SK-N-SH (cell line): ENCODE measurements around the gene OPTC. TPM values are rescaled to one million over a fixed set of nuclear protein-coding genes. Genes with fewer than 3 reads are reported as not detected.

ENCODE experiments used
- CTCF ChIA-PET: fragments of 300-600, 350-600 bp; formaldehyde crosslinking; extraction: SDS; loops from one replicate; lab custom pipeline; 2021; lab: Yijun Ruan, JAX
- POLR2A ChIA-PET: fragments of 350-600 bp; sonication (Branson Sonifier 250); formaldehyde crosslinking; extraction: SDS; loops from one replicate; lab custom pipeline; 2020; ENCODE audit warnings: antibody characterized with exemption, inconsistent platforms; lab: Yijun Ruan, JAX
- DNase-seq: peaks from one replicate; pipeline ENCODE4 v3.0.0; 2012
- H2AFZ ChIP-seq: fragments of 200-600 bp; sonication (generic); 2 replicates; pipeline ENCODE4 v1.8.1; 2016; ENCODE audit warnings: antibody characterized with exemption, mild to moderate bottlenecking, low read depth
- H3F3A ChIP-seq: fragments of 200-600 bp; sonication (generic); replicated peaks from 2 replicates; pipeline ENCODE3; 2016; ENCODE audit warnings: antibody characterized with exemption, mild to moderate bottlenecking; ENCODE audit not compliant: insufficient read depth
- H3K27ac ChIP-seq, 2 experiments: fragments of 200-500 bp in 1 of 2; fragments of 200-600 bp in 1 of 2; sonication (Bioruptor generic) in 1 of 2; sonication (generic), shearing (Covaris generic) in 1 of 2; 2 replicates each; pipeline versions ENCODE4 v1.5.1 to v1.6.1; 2014 to 2016; ENCODE audit warnings: low read depth in 2 of 2, inconsistent platforms in 1 of 2, low read length in 1 of 2, mild to moderate bottlenecking in 1 of 2, mixed read lengths in 1 of 2
- H3K27me3 ChIP-seq: fragments of 200-600 bp; sonication (generic), shearing (Covaris generic); 2 replicates; pipeline ENCODE4 v1.6.1; 2016; ENCODE audit warnings: mixed run types; ENCODE audit not compliant: insufficient read depth
- H3K36me3 ChIP-seq, 2 experiments: fragments of 200-500 bp in 1 of 2; fragments of 200-600 bp in 1 of 2; sonication (Bioruptor generic) in 1 of 2; sonication (generic) in 1 of 2; replicated peaks in 1 of 2; 2 replicates each; pipeline versions ENCODE3 to v1.5.1; 2014 to 2016; ENCODE audit warnings: low read length in 1 of 2, mild to moderate bottlenecking in 1 of 2; ENCODE audit not compliant: insufficient read depth in 2 of 2, control insufficient read depth in 1 of 2
- H3K4me1 ChIP-seq, 2 experiments: fragments of 200-500 bp in 1 of 2; fragments of 200-600 bp in 1 of 2; sonication (Bioruptor generic) in 1 of 2; sonication (generic), shearing (Covaris generic) in 1 of 2; 2 replicates each; pipeline versions ENCODE4 v1.5.1 to v1.6.1; 2014 to 2016; ENCODE audit warnings: low read depth in 1 of 2, low read length in 1 of 2, mixed run types in 1 of 2; ENCODE audit not compliant: insufficient read depth in 2 of 2, control insufficient read depth in 1 of 2
- H3K4me2 ChIP-seq: fragments of 200-600 bp; sonication (generic), shearing (Covaris generic); 2 replicates; pipeline ENCODE4 v1.6.1; 2017; ENCODE audit warnings: mixed run types
- H3K4me3 ChIP-seq, 2 experiments: fragments of 200-500 bp in 1 of 2; fragments of 200-600 bp in 1 of 2; sonication (Bioruptor generic) in 1 of 2; sonication (generic), shearing (Covaris generic) in 1 of 2; 2 replicates each; pipeline versions ENCODE4 v1.5.1 to v1.8.1; 2014 to 2016; ENCODE audit warnings: low read depth in 2 of 2, inconsistent platforms in 1 of 2, low read length in 1 of 2, mild to moderate bottlenecking in 1 of 2, mixed read lengths in 1 of 2, moderate library complexity in 1 of 2
- H3K79me2 ChIP-seq: fragments of 200-600 bp; sonication (generic); 2 replicates; pipeline ENCODE4 v1.8.1; 2017; ENCODE audit warnings: mild to moderate bottlenecking; ENCODE audit not compliant: insufficient read depth
- H3K9ac ChIP-seq: fragments of 200-600 bp; sonication (generic); 2 replicates; pipeline ENCODE4 v1.6.1; 2017; ENCODE audit warnings: mixed run types
- H3K9me2 ChIP-seq: fragments of 200-600 bp; sonication (generic); 2 replicates; pipeline ENCODE4 v1.6.1; 2017; ENCODE audit warnings: mixed run types
- H3K9me3 ChIP-seq: fragments of 200-600 bp; sonication (generic); 2 replicates; pipeline ENCODE4 v1.6.1; 2017; ENCODE audit warnings: mixed run types, mild to moderate bottlenecking, moderate library complexity
- H4K20me1 ChIP-seq: fragments of 200-600 bp; sonication (generic); 2 replicates; pipeline ENCODE4 v1.6.1; 2017; ENCODE audit warnings: mild to moderate bottlenecking, mixed run types; ENCODE audit not compliant: insufficient read depth
- CTCF ChIP-seq: fragments of 200-600 bp; sonication (generic); IDR thresholded peaks from 2 replicates; pipeline ENCODE4 v1.6.1; 2017; ENCODE audit warnings: antibody characterized with exemption, mild to moderate bottlenecking, moderate library complexity
- ELF1 ChIP-seq: IDR thresholded peaks from 2 replicates; pipeline ENCODE4 v1.4.0; 2012
- EP300 ChIP-seq, 2 experiments: IDR thresholded peaks; 2 replicates each; pipeline versions ENCODE4 v1.4.0 to v1.6.1; 2012; ENCODE audit warnings: borderline replicate concordance in 1 of 2, low read depth in 1 of 2, low read length in 1 of 2
- FOXJ3 ChIP-seq: sonication (generic); formaldehyde crosslinking; IDR thresholded peaks from 2 replicates; pipeline ENCODE4 v1.5.1; 2020; ENCODE audit warnings: mild to moderate bottlenecking, missing genetic modification reagents
- GABPA ChIP-seq: IDR thresholded peaks from 2 replicates; pipeline ENCODE4 v1.4.0; 2012; ENCODE audit warnings: low read depth, mild to moderate bottlenecking
- GATA2 ChIP-seq: sonication (generic); formaldehyde crosslinking; IDR thresholded peaks from 2 replicates; pipeline ENCODE4 v1.5.0; 2020; ENCODE audit warnings: mild to moderate bottlenecking, missing genetic modification reagents
- IRF3 ChIP-seq: fragments of 150-350 bp; IDR thresholded peaks from 2 replicates; pipeline ENCODE4 v1.6.1; 2016; ENCODE audit warnings: mild to moderate bottlenecking, low read depth, low read length
- JUND ChIP-seq: IDR thresholded peaks from 2 replicates; pipeline ENCODE4 v1.4.0; 2012
- MAX ChIP-seq: IDR thresholded peaks from 2 replicates; pipeline ENCODE4 v1.4.0; 2012; ENCODE audit warnings: low read depth
- NFIC ChIP-seq: IDR thresholded peaks from 2 replicates; pipeline ENCODE4 v1.4.0; 2012; ENCODE audit warnings: borderline replicate concordance
- PBX3 ChIP-seq: IDR thresholded peaks from 2 replicates; pipeline ENCODE4; 2012
- RAD21 ChIP-seq: IDR thresholded peaks from 2 replicates; pipeline ENCODE4 v1.6.1; 2012; ENCODE audit warnings: mild to moderate bottlenecking, low read length
- RFX5 ChIP-seq: IDR thresholded peaks from 2 replicates; pipeline ENCODE4 v1.6.1; 2012; ENCODE audit warnings: mild to moderate bottlenecking, improper control_type of control experiment, low read length
- RXRA ChIP-seq: IDR thresholded peaks from 2 replicates; pipeline ENCODE4 v1.4.0; 2012; ENCODE audit warnings: low read depth, mild to moderate bottlenecking, borderline replicate concordance
- SIN3A ChIP-seq: IDR thresholded peaks from 2 replicates; pipeline ENCODE4 v1.6.1; 2012; ENCODE audit warnings: low read depth, mild to moderate bottlenecking, low read length, moderate library complexity, borderline replicate concordance
- SMC3 ChIP-seq: IDR thresholded peaks from 2 replicates; pipeline ENCODE4 v1.6.1; 2012; ENCODE audit warnings: low read depth, low read length, improper control_type of control experiment
- TAF1 ChIP-seq: IDR thresholded peaks from 2 replicates; pipeline ENCODE4 v1.6.1; 2012; ENCODE audit warnings: low read depth, mild to moderate bottlenecking, low read length, moderate library complexity, borderline replicate concordance
- TCF12 ChIP-seq: IDR thresholded peaks from 2 replicates; pipeline ENCODE4 v1.4.0; 2012
- TEAD4 ChIP-seq: IDR thresholded peaks from 2 replicates; pipeline ENCODE4 v1.4.0; 2012; ENCODE audit warnings: mild to moderate bottlenecking, borderline replicate concordance; ENCODE audit not compliant: insufficient read depth
- USF1 ChIP-seq: IDR thresholded peaks from 2 replicates; pipeline ENCODE4 v1.4.0; 2012; ENCODE audit warnings: low read depth, borderline replicate concordance
- WGBS: methylation state at CpG from one replicate; pipeline ENCODE4 v1.1.6; 2017; ENCODE audit warnings: low lambda C conversion rate; 5-methylcytosine and 5-hydroxymethylcytosine counted together
- polyA plus RNA-seq, 3 experiments: library from polyadenylated mRNA; depleted of rRNA; stranded (reverse); fragments of >200 nt; gene quantifications; 2 replicates each; pipeline ENCODE4 v1.2.3, GENCODE V29; 2012

OPTC gene
- polyA plus RNA-seq, 1 of the 3 experiments (the other 2 are of a cell fraction) = not detected

- POLR2A ChIA-PET = no interaction called here
- H3K27ac ChIP-seq = peak overlapping the region; percentile 72 to 99
- no peaks in the 10 kb centered on the region for H3K9me2 ChIP-seq
- H4K20me1 ChIP-seq = no peaks in the 10 kb centered on the region
- no peaks in the 10 kb centered on the region for H3K27me3 ChIP-seq
- peaks cover 38 to 45% of the 10 kb centered on the region in 2 experiments for H3K4me1 ChIP-seq
- no peak for DNase-seq
- WGBS = 96% methylated on average over 4 of the region's 4 CpGs
- H2AFZ ChIP-seq = no peak overlapping the region
- no peaks in the 10 kb centered on the region for H3K9me3 ChIP-seq
- TF ChIP-seq GATA2 (no peak), USF1 (no peak), SIN3A (no peak), TAF1 (no peak), TCF12 (no peak), NFIC (no peak), RFX5 (no peak), CTCF (no peak), RXRA (no peak), TEAD4 (no peak), FOXJ3 (no peak), SMC3 (no peak)
- H3K79me2 ChIP-seq = peaks cover 4% of the 10 kb centered on the region; the same call in 1 of the 2 replicates
- CTCF ChIA-PET = interaction anchor here (11.2 kb wide), 1 partner anchor 190 kb away, joined by 222 read pairs; no protein-coding TSS in a partner anchor
- peak overlapping the region; percentile 75 for H3K4me2 ChIP-seq
- no peaks in the 10 kb centered on the region for H3K36me3 ChIP-seq
- peaks cover 17% of the 10 kb centered on the region for H3F3A ChIP-seq
- no peak overlapping the region for H3K4me3 ChIP-seq
- peak overlapping the region; percentile 82 for H3K9ac ChIP-seq
Measured at GRCh38 chr1:203511930-203512329, 18.0 kb downstream of the OPTC start.

GRCh38 chr1:203512517-203512847 lies 18.5 kb downstream of the OPTC start:
- H3K4me3 ChIP-seq = no peak overlapping the region
- peaks cover 17% of the 10 kb centered on the region for H3F3A ChIP-seq
- H3K27me3 ChIP-seq = no peaks in the 10 kb centered on the region
- H3K36me3 ChIP-seq = no peaks in the 10 kb centered on the region
- CTCF ChIA-PET = interaction anchor here (3.4 to 11.2 kb wide), 2 partner anchors 8 to 189 kb away, joined by 20 to 222 read pairs; no protein-coding TSS in a partner anchor
- H3K9me3 ChIP-seq = no peaks in the 10 kb centered on the region
- no peaks in the 10 kb centered on the region for H4K20me1 ChIP-seq
- H3K9me2 ChIP-seq = no peaks in the 10 kb centered on the region
- H2AFZ ChIP-seq = no peak overlapping the region
- WGBS = 10% methylated on average over 1 of the region's 1 CpG
- peak overlapping the region; percentile 75 for H3K4me2 ChIP-seq
- TF ChIP-seq GATA2 = no peak
- TF ChIP-seq JUND = no peak
- TF ChIP-seq ELF1 = no peak
- TF ChIP-seq PBX3 = no peak
- TF ChIP-seq GABPA = no peak
- TF ChIP-seq TAF1 = no peak
- TF ChIP-seq EP300 (IDR thresholded peaks at IDR 0.05; ENCODE audit: borderline replicate concordance in 1 of 2, low read depth in 1 of 2, low read length in 1 of 2) = no peak
- TF ChIP-seq RAD21 = no peak
- no peak for TF ChIP-seq MAX
- no peak for TF ChIP-seq IRF3
- TF ChIP-seq NFIC = no peak
- no peak for TF ChIP-seq SMC3
- H3K9ac ChIP-seq = peak overlapping the region; percentile 82
- H3K27ac ChIP-seq = peak overlapping the region; percentile 72 to 99
- DNase-seq = no peak
- peaks cover 4% of the 10 kb centered on the region; the same call in 1 of the 2 replicates for H3K79me2 ChIP-seq
- H3K4me1 ChIP-seq = peaks cover 32 to 39% of the 10 kb centered on the region in 2 experiments
- POLR2A ChIA-PET = no interaction called here
